GM18511 (cell line): ENCODE results near the gene FOXL2.
"Not testable (repeated sequence)": the region's sequence is repeated elsewhere in the genome, so short reads cannot be mapped to it uniquely, and the experiment has no call there.

ENCODE experiments used
- ATAC-seq: cut with Tn5 transposase; IDR thresholded peaks from one replicate; pipeline ENCODE4 v1.9.1; 2021; ENCODE audit warnings: mild to moderate bottlenecking, moderate library complexity; ENCODE audit not compliant: unreplicated experiment

FOXL2 gene

DNA sequence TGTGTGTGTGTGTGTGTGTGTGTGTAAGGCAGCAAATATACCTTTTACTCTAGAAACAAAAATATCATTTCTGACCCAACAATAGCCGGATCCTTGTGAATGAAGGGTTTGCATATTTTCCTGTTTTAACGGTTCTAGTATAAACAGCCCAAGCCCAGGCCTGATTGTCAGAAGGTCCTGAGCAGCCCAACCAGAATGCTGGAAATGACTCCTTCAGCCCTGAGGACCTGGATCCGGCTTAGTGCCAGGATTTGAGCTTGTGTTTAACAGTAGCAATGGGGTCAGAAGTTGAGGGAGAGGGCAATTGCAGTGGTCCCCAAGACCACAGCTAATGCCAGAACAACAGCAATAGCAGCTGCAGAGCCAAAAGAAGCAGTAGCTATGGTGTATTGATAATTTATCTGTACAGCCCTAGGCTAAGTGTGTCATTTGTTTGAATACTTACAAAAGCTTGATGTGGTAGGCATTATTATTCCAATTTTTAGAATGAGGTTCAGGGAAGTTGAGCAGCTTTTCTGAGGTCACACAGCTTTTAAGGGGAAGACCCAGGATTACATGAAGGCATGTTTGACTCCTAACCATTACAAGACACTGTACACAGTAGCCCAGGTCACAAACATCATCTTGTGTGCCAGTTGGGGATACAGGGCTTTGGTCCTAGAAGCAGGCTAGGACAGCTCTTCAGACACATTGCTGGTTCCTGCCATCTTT lies 12.8 kb downstream of the FOXL2 start:
- no peak for ATAC-seq

DNA sequence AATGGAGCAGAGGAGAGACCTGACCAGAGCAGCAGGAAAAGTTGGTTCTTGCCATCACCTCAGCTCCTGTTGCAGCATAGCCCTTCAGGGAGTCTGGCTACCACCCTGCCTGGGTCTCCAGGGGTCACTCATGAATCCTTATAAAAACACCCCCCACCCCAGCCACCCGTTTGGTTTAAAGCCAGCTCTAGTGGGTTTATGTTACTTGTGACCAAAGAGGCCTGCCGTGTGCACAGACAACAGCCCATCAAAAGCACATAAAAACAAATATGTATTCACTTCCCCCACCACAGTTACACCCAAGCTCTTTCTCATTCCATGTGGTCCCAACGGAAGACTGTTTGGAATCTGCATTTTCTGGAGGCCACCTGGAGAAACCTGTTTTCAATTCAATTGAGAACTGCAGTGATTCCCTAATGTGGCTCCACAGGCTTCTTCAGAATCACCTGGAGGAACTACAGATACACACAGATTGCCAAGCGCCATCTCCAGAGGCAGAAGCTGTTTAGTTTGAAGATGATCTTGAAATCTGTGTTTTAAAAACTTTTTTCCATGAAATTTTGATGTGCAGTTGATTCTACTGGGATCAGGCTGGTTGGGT lies 13.8 kb downstream of the FOXL2 start:
- ATAC-seq, result no peak

- ATAC-seq, result no peak
These were observed 18.1 kb downstream of the FOXL2 start for GRCh38 chr3:138928727-138929372.

GRCh38 chr3:138923531-138923994 lies 23.4 kb downstream of the FOXL2 start:
- ATAC-seq, result peak; percentile 86

GRCh38 chr3:138922400-138922799 lies 24.5 kb downstream of the FOXL2 start:
- ATAC-seq, result not testable (repeated sequence)

- no peak for ATAC-seq
These were observed 25.3 kb downstream of the FOXL2 start for GRCh38 chr3:138921316-138922292.

- ATAC-seq, result no peak
These were observed 27.6 kb downstream of the FOXL2 start for GRCh38 chr3:138919325-138919724.

DNA sequence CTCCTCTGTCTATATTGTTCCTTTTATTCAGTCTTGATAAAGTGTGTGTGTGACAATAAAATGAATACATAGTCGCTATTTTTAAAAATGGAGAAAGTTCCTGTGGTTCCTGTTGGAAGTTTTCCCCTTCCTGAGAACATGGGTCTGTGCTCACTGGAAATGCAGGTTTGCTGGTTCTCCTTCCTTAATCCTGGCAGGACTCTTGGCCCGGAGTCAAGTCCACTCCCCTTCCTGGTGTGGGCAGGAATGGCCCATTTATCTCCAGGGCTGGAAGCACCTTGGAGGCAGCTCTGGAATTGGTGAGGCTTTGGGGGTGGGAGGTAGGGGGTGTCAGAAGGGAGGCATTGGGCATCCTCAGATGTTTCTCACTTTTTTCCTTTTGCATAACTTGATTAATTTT lies 30.1 kb downstream of the FOXL2 start:
- no peak for ATAC-seq

GRCh38 chr3:138915503-138916498 lies 31.1 kb downstream of the FOXL2 start:
- peak; percentile 94 for ATAC-seq

DNA sequence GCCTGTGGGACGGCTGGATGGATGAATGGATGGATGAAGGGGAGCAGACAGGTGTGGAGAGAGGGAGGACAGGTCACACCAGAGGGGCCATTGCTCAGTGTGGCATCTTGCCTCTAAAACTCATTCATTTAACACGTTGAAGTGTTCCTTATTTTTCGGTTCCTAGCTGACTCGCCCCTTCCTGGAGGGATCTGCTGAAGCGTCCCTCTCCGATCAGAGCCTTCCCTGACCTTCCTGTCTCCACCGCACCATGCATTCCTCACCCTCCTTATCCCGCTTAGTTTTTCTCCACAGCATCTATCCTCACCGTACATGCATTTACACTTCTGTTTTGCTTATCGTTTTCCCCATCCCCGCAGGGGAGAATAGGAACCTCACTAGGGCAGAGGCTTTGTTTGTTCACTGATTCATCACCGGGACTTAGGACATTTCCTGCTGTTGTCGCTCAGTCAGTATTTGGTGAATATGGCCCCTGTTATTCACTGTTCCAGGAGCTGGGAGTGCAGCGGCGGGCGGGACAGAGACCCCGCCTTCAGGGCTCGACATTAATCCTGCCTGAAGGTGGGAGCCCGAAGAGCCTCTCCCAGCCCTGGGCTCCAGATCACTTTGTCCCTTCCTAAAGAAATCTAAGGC lies 32.0 kb downstream of the FOXL2 start:
- peak; percentile 15 for ATAC-seq

DNA sequence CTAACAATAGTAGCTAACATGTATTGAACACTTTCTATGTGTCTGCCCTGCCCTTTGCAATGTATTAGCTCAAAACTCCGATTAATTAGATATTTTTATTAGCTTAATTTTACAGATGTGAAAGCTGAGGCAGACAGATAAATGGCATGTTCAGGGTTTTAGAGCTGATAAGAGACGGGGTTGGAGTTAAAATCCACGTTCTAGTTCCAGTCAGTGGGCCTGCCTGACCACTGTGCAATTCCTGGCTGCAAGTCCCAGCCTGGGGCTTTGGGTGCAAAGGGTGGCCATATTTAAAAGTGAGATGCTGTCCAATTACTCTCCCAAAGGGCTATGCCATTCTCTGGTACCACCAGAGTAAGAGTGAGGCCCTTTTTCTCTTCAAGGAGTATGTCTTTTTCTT lies 33.2 kb downstream of the FOXL2 start:
- no peak for ATAC-seq

DNA sequence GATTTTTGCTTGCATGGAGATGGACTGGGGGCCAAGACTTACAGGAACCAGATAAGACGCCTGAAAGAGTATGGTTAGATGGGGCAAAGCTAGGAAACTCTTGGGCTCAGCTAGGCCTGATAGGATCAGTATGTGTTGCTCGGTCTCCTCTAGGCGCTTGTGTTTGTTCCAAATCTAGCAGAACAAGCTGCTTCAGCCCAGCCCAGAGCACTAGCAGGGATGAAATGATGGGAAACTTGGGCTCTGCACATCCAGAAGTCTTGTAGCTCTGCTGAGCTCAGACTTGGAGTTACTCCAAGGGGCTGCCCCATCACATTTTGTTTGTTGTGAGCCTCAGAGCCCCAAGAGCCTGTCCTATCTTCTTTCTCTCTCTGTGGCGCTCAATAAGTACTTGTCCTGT lies 34.7 kb downstream of the FOXL2 start:
- no peak for ATAC-seq

DNA sequence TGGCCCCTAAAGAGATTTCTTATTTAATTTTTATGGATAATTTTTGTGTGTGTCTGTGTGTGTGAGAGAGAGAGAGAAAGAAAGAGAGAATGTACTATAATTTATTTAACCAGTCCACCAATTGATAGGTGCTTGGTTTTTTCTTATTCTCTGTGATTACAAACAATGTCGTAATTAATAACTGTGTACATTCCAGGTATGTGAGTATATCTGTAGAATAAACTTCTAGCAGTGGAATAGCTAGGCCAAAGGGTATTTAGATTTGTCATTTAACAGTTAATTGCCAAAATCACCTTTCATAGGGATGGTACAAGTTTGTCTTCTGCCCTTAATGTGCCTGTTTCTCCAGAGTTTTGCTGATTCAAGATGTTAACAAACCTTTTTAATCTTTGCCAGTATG lies 35.3 kb downstream of the FOXL2 start:
- no peak for ATAC-seq

GRCh38 chr3:138909904-138910303 lies 37.0 kb downstream of the FOXL2 start:
- no peak for ATAC-seq

DNA sequence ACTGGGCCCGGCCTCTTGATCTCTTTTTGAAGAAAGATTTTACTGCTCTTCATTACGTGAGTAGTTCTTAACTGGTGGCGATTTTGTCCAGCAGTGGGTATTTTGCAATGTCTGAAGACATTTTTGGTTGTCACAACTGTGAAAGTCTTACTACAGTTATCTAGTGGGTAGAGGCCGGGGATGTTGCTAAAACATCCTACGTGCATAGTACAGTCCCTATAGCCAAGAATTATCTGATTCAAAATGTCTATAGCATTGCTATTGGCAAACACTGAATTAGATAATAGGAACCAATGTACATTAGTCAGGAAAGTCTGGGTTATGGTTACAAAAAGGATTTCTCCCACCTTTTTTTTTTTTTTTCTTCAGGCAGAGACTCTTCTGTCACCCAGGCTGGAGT lies 38.1 kb downstream of the FOXL2 start:
- no peak for ATAC-seq

DNA sequence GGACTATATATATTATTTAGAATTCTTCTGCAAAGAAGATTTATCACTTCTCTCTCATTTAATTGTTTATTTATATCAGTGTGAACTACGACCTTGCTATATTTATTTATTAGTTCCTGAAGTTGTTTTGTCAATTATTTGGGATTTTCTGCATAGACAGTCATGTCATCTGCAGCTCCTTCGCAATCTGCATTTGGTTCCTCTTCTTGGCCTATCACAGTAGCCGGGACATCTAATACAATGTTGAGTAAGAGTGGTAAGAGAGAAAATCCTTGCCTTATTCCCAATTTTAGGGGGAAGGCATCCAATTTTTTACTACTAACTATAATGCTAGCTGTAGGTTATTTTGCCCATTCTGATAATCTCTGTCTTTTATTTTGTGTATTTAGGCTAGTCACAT lies 39.4 kb downstream of the FOXL2 start:
- no peak for ATAC-seq

DNA sequence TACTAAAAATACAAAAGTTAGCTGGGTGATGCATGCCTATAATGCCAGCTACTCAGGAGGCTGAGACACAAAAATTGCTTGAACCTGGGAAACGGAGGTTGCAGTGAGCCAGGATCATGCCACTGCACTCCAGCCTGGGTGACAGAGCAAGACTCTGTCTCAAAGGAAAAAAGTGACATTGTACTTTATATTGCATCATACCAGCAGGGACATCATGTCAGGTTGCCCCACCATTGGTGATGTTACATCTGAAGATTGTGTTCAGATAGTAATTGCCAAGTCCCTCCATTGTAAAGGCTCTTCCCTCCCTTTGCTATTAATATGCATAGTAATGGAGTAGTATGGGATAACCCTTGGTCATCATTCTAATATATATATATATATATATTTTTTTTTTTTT lies 44.8 kb downstream of the FOXL2 start:
- no peak for ATAC-seq

- ATAC-seq, result no peak
These were observed 45.4 kb downstream of the FOXL2 start for GRCh38 chr3:138901567-138901966.

GRCh38 chr3:138899351-138899991 lies 47.5 kb downstream of the FOXL2 start:
- no peak for ATAC-seq
